ENCODE data around the gene SNAI1. TPM values are rescaled to one million over a fixed set of nuclear protein-coding genes. Genes with fewer than 3 reads are reported as not detected.
A peak's percentile ranks its signal among the peaks of the same experiment; 100 is the strongest.

Gene SNAI1
- total and polyA plus RNA-seq, 2 of the 4 experiments (the other 2 are of a cell fraction): 0.54 to 13.7 TPM

DNA sequence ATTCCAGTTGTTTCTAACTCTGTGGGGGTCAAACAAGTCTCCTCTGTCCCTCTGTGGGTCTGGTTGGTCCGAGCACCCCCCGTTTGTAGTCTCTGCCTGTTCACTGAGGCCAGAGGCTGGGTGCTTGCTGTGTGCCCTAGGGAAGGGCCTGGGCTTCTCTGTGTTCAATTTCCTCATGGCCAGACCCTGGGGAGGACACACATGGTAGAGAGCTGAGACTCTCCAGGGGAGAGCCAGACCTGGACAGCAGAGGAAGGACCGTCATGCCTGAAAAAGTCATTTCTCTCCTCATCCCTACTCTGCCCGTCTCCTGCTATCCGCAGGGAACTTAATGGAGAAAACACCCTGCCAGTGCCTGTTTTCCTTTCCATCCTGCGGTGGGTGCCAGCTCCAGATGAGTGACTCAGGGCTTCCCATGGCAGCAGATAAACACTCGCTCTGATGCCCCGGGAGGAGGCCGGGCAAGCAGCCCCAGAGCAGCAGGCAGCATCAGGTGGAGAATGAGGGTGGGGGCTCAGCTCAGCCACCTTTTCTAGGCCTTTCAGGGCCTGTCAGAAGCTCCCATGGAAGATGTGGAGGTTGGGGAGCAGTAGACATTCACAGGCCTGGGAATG lies 51.9 kb downstream of the SNAI1 start:
- Histone ChIP-seq H3K9me1 (ENCODE audit: insufficient read depth, low read length) (peaks cover 17% of the 10 kb centered on the region), H3K4ac (ENCODE audit: low read depth, low read length) (peak overlapping the region; percentile 89), H4K91ac (ENCODE audit: insufficient read depth, low read depth, low read length) (peak overlapping the region; percentile 64), H4K8ac (ENCODE audit: low read depth in 2 of 2, low read length in 2 of 2) (peak overlapping the region; percentile 73 to 75; a peak in 3 of 4 replicates), H2BK5ac (ENCODE audit: low read depth, low read length, poor library complexity, severe bottlenecking) (no peak overlapping the region), H2BK20ac (ENCODE audit: low read depth, low read length) (peak overlapping the region; percentile 73), H3K9ac (ENCODE audit: low read depth, low read length) (no peak overlapping the region), H3K14ac (replicated peaks; ENCODE audit: low read depth, low read length) (peak overlapping the region; percentile 74), H3K4me3 (ENCODE audit: insufficient read depth, low read depth, low read length) (no peak overlapping the region), H3K36me3 (ENCODE audit: control insufficient read depth, insufficient read depth, low read length) (no peaks in the 10 kb centered on the region), H2AK5ac (ENCODE audit: low read depth, low read length) (peak overlapping the region; percentile 88), H3K9me3 (ENCODE audit: control insufficient read depth, insufficient read depth, low read length) (no peaks in the 10 kb centered on the region), H4K5ac (ENCODE audit: low read depth, low read length) (peak overlapping the region; percentile 39; the same call in 1 of the 2 replicates), H2AFZ (replicated peaks; ENCODE audit: low read length, poor library complexity) (peak overlapping the region; percentile 74), H3K79me1 (ENCODE audit: low read depth in 1 of 2, low read length in 2 of 2) (no peaks in the 10 kb centered on the region; a peak in 1 of 4 replicates), H3K56ac (ENCODE audit: extremely low read depth, insufficient read depth, low read length) (no peak overlapping the region), H2BK120ac (ENCODE audit: low read depth, low read length) (peak overlapping the region; percentile 88), H3K18ac (ENCODE audit: low read depth, low read length) (peak overlapping the region; percentile 16; the same call in 1 of the 2 replicates), H3K23ac (ENCODE audit: low read depth, low read length) (no peak overlapping the region), H3K27ac (ENCODE audit: insufficient read depth, low read length) (no peak overlapping the region), H3K4me2 (ENCODE audit: low read depth, low read length) (no peak overlapping the region), H3K4me1 (ENCODE audit: control insufficient read depth, insufficient read depth, low read length) (peaks cover 18% of the 10 kb centered on the region), H4K20me1 (ENCODE audit: insufficient read depth, low read length) (no peaks in the 10 kb centered on the region; the same call in 1 of the 2 replicates), H2AK9ac (replicated peaks; ENCODE audit: low read depth, low read length, poor library complexity) (peak overlapping the region; percentile 84), H2BK15ac (ENCODE audit: low read depth, low read length) (peak overlapping the region; percentile 77; the same call in 2 of the 3 replicates), H3K27me3 (ENCODE audit: control insufficient read depth, insufficient read depth, low read length) (no peaks in the 10 kb centered on the region)
- no TSS peak for BruUV-seq (replicated peaks)
- POLR2A ChIA-PET (ENCODE audit: unreplicated experiment): interaction anchor here (0.6 kb wide), 1 partner anchor 77 kb away, joined by 5 read pairs; no protein-coding TSS in a partner anchor
- DNase-seq (peak; percentile 37), ATAC-seq (ENCODE audit: low read depth) (no peak)
- in situ Hi-C loops (cut with MboI; ENCODE audit: low sequenced_read_pairs): no loop called here
- CTCF ChIA-PET: no interaction called here
- intact Hi-C loops (cut with micrococcal nuclease): no loop called here
- dilution Hi-C loops (cut with HindIII; ENCODE audit: low sequenced_read_pairs, unreplicated experiment): no loop called here
- WGBS, 2 experiments (ENCODE audit: extremely low coverage in 2 of 2, insufficient read length in 1 of 2): 80% methylated on average over 4 of the region's 9 CpGs; no CpG with 5 or more reads in 1 of the 2 experiments
- TF ChIP-seq BHLHE40 (IDR thresholded peaks at IDR 0.05; ENCODE audit: low read depth, low read length) (no peak), RAD21 (IDR thresholded peaks at IDR 0.05; ENCODE audit: low read length) (no peak), NFE2L2 (IDR thresholded peaks at IDR 0.05; ENCODE audit: low read depth, low read length) (no peak), POLR2A (IDR thresholded peaks at IDR 0.05; ENCODE audit: low read depth, low read length) (no peak), RCOR1 (IDR thresholded peaks at IDR 0.05; ENCODE audit: insufficient replicate concordance, low read length) (no peak), MXI1 (IDR thresholded peaks at IDR 0.05; ENCODE audit: borderline replicate concordance, low read depth, low read length) (no peak), CEBPB (IDR thresholded peaks at IDR 0.05; ENCODE audit: low read depth, low read length) (no peak), MAFK (IDR thresholded peaks at IDR 0.05; ENCODE audit: low read depth, low read length) (no peak), RFX5 (IDR thresholded peaks at IDR 0.05; ENCODE audit: low read depth, low read length) (no peak), FOS (IDR thresholded peaks at IDR 0.05; ENCODE audit: low read depth, low read length) (no peak), MAZ (IDR thresholded peaks at IDR 0.05; ENCODE audit: borderline replicate concordance, low read depth, low read length) (no peak), SMC3 (IDR thresholded peaks at IDR 0.05; ENCODE audit: low read depth, low read length) (no peak)
- TF ChIP-seq, protein P1, sequence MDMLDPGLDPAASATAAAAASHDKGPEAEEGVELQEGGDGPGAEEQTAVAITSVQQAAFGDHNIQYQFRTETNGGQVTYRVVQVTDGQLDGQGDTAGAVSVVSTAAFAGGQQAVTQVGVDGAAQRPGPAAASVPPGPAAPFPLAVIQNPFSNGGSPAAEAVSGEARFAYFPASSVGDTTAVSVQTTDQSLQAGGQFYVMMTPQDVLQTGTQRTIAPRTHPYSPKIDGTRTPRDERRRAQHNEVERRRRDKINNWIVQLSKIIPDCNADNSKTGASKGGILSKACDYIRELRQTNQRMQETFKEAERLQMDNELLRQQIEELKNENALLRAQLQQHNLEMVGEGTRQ (IDR thresholded peaks at IDR 0.05; ENCODE audit: low read depth, low read length): no peak
- TF ChIP-seq, protein P2, sequence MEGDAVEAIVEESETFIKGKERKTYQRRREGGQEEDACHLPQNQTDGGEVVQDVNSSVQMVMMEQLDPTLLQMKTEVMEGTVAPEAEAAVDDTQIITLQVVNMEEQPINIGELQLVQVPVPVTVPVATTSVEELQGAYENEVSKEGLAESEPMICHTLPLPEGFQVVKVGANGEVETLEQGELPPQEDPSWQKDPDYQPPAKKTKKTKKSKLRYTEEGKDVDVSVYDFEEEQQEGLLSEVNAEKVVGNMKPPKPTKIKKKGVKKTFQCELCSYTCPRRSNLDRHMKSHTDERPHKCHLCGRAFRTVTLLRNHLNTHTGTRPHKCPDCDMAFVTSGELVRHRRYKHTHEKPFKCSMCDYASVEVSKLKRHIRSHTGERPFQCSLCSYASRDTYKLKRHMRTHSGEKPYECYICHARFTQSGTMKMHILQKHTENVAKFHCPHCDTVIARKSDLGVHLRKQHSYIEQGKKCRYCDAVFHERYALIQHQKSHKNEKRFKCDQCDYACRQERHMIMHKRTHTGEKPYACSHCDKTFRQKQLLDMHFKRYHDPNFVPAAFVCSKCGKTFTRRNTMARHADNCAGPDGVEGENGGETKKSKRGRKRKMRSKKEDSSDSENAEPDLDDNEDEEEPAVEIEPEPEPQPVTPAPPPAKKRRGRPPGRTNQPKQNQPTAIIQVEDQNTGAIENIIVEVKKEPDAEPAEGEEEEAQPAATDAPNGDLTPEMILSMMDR (conservative IDR thresholded peaks at IDR 0.05; ENCODE audit: low read depth, low read length): no peak
- TF ChIP-seq, protein P3, sequence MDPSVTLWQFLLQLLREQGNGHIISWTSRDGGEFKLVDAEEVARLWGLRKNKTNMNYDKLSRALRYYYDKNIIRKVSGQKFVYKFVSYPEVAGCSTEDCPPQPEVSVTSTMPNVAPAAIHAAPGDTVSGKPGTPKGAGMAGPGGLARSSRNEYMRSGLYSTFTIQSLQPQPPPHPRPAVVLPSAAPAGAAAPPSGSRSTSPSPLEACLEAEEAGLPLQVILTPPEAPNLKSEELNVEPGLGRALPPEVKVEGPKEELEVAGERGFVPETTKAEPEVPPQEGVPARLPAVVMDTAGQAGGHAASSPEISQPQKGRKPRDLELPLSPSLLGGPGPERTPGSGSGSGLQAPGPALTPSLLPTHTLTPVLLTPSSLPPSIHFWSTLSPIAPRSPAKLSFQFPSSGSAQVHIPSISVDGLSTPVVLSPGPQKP (IDR thresholded peaks at IDR 0.05; ENCODE audit: borderline replicate concordance, low read depth, low read length): no peak

All from IMR-90 (cell line).